Immature natural killer cell (primary cell): Measurements from ENCODE around the gene RPL36AL. TPM values are rescaled to one million over a fixed set of nuclear protein-coding genes. Genes with fewer than 3 reads are reported as not detected.
"Not testable (repeated sequence)": the region's sequence is repeated elsewhere in the genome, so short reads cannot be mapped to it uniquely, and the experiment has no call there.

Source experiments
- DNase-seq, 3 donors: peaks; one replicate each; pipeline ENCODE4 v3.0.0; 2022; ENCODE audit warnings: mixed read lengths in 1 of 3
- H3K27ac Mint-ChIP-seq, 6 donors: one replicate each; pipeline ENCODE4 v1.8.0; 2020; ENCODE audit warnings: mixed read lengths in 6 of 6, mild to moderate bottlenecking in 5 of 6, inconsistent platforms in 4 of 6, moderate library complexity in 3 of 6
- H3K27me3 Mint-ChIP-seq, 3 donors: one replicate each; pipeline ENCODE4 v1.8.0; 2020 to 2021; ENCODE audit warnings: low read depth in 3 of 3, mild to moderate bottlenecking in 3 of 3, mixed read lengths in 3 of 3, moderate library complexity in 3 of 3, inconsistent platforms in 1 of 3
- H3K36me3 Mint-ChIP-seq, 3 donors: one replicate each; pipeline ENCODE4 v1.8.0; 2020; ENCODE audit warnings: mixed read lengths in 3 of 3, inconsistent platforms in 2 of 3, mild to moderate bottlenecking in 2 of 3
- H3K4me1 Mint-ChIP-seq, 2 donors: one replicate each; pipeline ENCODE4 v1.8.0; 2020; ENCODE audit warnings: inconsistent platforms in 2 of 2, mild to moderate bottlenecking in 2 of 2, mixed read lengths in 2 of 2, moderate library complexity in 1 of 2
- H3K4me3 Mint-ChIP-seq, 5 donors: one replicate each; pipeline ENCODE4 v1.8.0; 2020; ENCODE audit warnings: mild to moderate bottlenecking in 5 of 5, mixed read lengths in 5 of 5, inconsistent platforms in 3 of 5, moderate library complexity in 3 of 5
- H3K9me3 Mint-ChIP-seq, 6 donors: one replicate each; pipeline ENCODE4 v1.8.0; 2020; ENCODE audit warnings: mild to moderate bottlenecking in 6 of 6, mixed read lengths in 6 of 6, inconsistent platforms in 4 of 6, moderate library complexity in 3 of 6
- polyA plus RNA-seq, 3 donors: library from polyadenylated mRNA; unstranded; fragments of 300-500 nt; fragmentation: Illumina TruSeq; gene quantifications; one replicate each; pipeline ENCODE4 v1.2.3, GENCODE V29; 2021

RPL36AL gene
- polyA plus RNA-seq, 3 donors from 2014 or later, result 610 to 699 (median 654) TPM

GRCh38 chr14:49607583-49607982 lies 12.8 kb downstream of the RPL36AL start:
- no peaks in the 10 kb centered on the region for H3K9me3 Mint-ChIP-seq
- no peak overlapping the region for H3K27ac Mint-ChIP-seq
- peaks cover 0 to 4% of the 10 kb centered on the region in 2 donors for H3K4me1 Mint-ChIP-seq
- H3K4me3 Mint-ChIP-seq, result no peak overlapping the region
- H3K27me3 Mint-ChIP-seq, result peaks cover 0 to 2% (median 0%) of the 10 kb centered on the region in 3 donors
- DNase-seq, result no peak
- peaks cover 3 to 11% (median 9%) of the 10 kb centered on the region in 3 donors for H3K36me3 Mint-ChIP-seq

- peak; percentile 87 to 91 (median 90) for DNase-seq
- no peaks in the 10 kb centered on the region for H3K36me3 Mint-ChIP-seq
- peak within 1 kb of the TSS; percentile 96 to 99 (median 97) for H3K4me3 Mint-ChIP-seq
- no peaks in the 10 kb centered on the region for H3K9me3 Mint-ChIP-seq
- H3K4me1 Mint-ChIP-seq, result peaks cover 32 to 34% of the 10 kb centered on the region in 2 donors
- H3K27ac Mint-ChIP-seq, result peak within 1 kb of the TSS; percentile 96 to 100 (median 98)
- peaks cover 0 to 14% (median 6%) of the 10 kb centered on the region in 3 donors for H3K27me3 Mint-ChIP-seq
These were observed 21.7 kb downstream of the RPL36AL start, which contains the start of gene LRR1 for GRCh38 chr14:49598485-49599300. Gene LRR1 (plus strand): TSS chr14:49598940. CDS start chr14:49599021, 81 bp downstream.

- Mint-ChIP-seq H3K4me3 (peak overlapping the region; percentile 96 to 99 (median 97)), H3K27me3 (peaks cover 0 to 14% (median 6%) of the 10 kb centered on the region in 3 donors), H3K4me1 (peaks cover 32 to 34% of the 10 kb centered on the region in 2 donors), H3K9me3 (no peaks in the 10 kb centered on the region), H3K36me3 (no peaks in the 10 kb centered on the region), H3K27ac (peak overlapping the region; percentile 96 to 100 (median 98))
- DNase-seq, result no peak
These were observed 22.3 kb downstream of the RPL36AL start for GRCh38 chr14:49598189-49598484.

- H3K4me3 Mint-ChIP-seq, result no peak overlapping the region
- DNase-seq, result no peak
- H3K4me1 Mint-ChIP-seq, result peaks cover 15 to 25% of the 10 kb centered on the region in 2 donors
- peaks cover 0 to 10% (median 10%) of the 10 kb centered on the region in 3 donors for H3K27me3 Mint-ChIP-seq
- no peaks in the 10 kb centered on the region for H3K9me3 Mint-ChIP-seq
- H3K27ac Mint-ChIP-seq, result no peak overlapping the region
- no peaks in the 10 kb centered on the region for H3K36me3 Mint-ChIP-seq
These were observed 25.9 kb downstream of the RPL36AL start for GRCh38 chr14:49594347-49595091.

GRCh38 chr14:49593016-49593415 lies 27.4 kb downstream of the RPL36AL start:
- Mint-ChIP-seq H3K4me3 (no peak overlapping the region), H3K36me3 (no peaks in the 10 kb centered on the region), H3K4me1 (peaks cover 9 to 11% of the 10 kb centered on the region in 2 donors), H3K27ac (no peak overlapping the region), H3K9me3 (no peaks in the 10 kb centered on the region), H3K27me3 (peaks cover 0 to 3% (median under 1%) of the 10 kb centered on the region in 3 donors)
- DNase-seq, result no peak

GRCh38 chr14:49589387-49589786 lies 31.0 kb downstream of the RPL36AL start:
- peaks cover 32 to 34% of the 10 kb centered on the region in 2 donors for H3K4me1 Mint-ChIP-seq
- peaks cover 0 to 3% (median 0%) of the 10 kb centered on the region in 6 donors for H3K9me3 Mint-ChIP-seq
- H3K27ac Mint-ChIP-seq, result no peak overlapping the region
- no peak overlapping the region for H3K4me3 Mint-ChIP-seq
- DNase-seq, result no peak
- H3K36me3 Mint-ChIP-seq, result peaks cover 0 to 4% (median 3%) of the 10 kb centered on the region in 3 donors
- H3K27me3 Mint-ChIP-seq, result peaks cover 13 to 22% (median 21%) of the 10 kb centered on the region in 3 donors

GRCh38 chr14:49586673-49587460 lies 33.6 kb downstream of the RPL36AL start:
- peaks cover 13 to 26% (median 22%) of the 10 kb centered on the region in 3 donors for H3K27me3 Mint-ChIP-seq
- peaks cover 0 to 21% (median 14%) of the 10 kb centered on the region in 3 donors for H3K36me3 Mint-ChIP-seq
- peak in 2 of 3 donors; percentile 74 to 78 for DNase-seq
- peaks cover 55 to 59% of the 10 kb centered on the region in 2 donors for H3K4me1 Mint-ChIP-seq
- H3K27ac Mint-ChIP-seq, result peak overlapping the region; percentile 93 to 99 (median 94)
- peaks cover 0 to 3% (median 0%) of the 10 kb centered on the region in 6 donors for H3K9me3 Mint-ChIP-seq
- H3K4me3 Mint-ChIP-seq, result peak overlapping the region; percentile 90 to 99 (median 93)

GRCh38 chr14:49585803-49586672 lies 34.4 kb downstream of the RPL36AL start, which contains the start of gene RPS29:
Gene RPS29 (minus strand): TSS chr14:49586380. CDS start chr14:49586346, 34 bp downstream.
- peaks cover 62 to 67% of the 10 kb centered on the region in 2 donors for H3K4me1 Mint-ChIP-seq
- peaks cover 0 to 21% (median 14%) of the 10 kb centered on the region in 3 donors for H3K36me3 Mint-ChIP-seq
- H3K27ac Mint-ChIP-seq, result peak within 1 kb of the TSS; percentile 93 to 99 (median 94)

GRCh38 chr14:49584981-49585640 lies 35.3 kb downstream of the RPL36AL start:
- not testable (repeated sequence) for DNase-seq, H3K9me3 Mint-ChIP-seq
- peak overlapping the region; percentile 90 to 99 (median 93) for H3K4me3 Mint-ChIP-seq
- peaks cover 64 to 73% of the 10 kb centered on the region in 2 donors for H3K4me1 Mint-ChIP-seq
- H3K27ac Mint-ChIP-seq, result peak overlapping the region; percentile 93 to 99 (median 94)
- peaks cover 0 to 21% (median 14%) of the 10 kb centered on the region in 3 donors for H3K36me3 Mint-ChIP-seq
- peaks cover 13 to 26% (median 23%) of the 10 kb centered on the region in 3 donors for H3K27me3 Mint-ChIP-seq

More at GRCh38 chr14:49585803-49586672, 34.4 kb downstream of the RPL36AL start, which contains the start of gene RPS29:
- H3K27me3 Mint-ChIP-seq, result peaks cover 13 to 26% (median 23%) of the 10 kb centered on the region in 3 donors
- H3K9me3 Mint-ChIP-seq, result peaks cover 0 to 3% (median 0%) of the 10 kb centered on the region in 6 donors
- peak within 1 kb of the TSS; percentile 90 to 99 (median 93) for H3K4me3 Mint-ChIP-seq
- DNase-seq, result peak; percentile 99 to 100 (median 99)

GRCh38 chr14:49584058-49584457 lies 36.4 kb downstream of the RPL36AL start:
- H3K9me3 Mint-ChIP-seq, result peaks cover 0 to 3% (median 0%) of the 10 kb centered on the region in 6 donors
- peaks cover 0 to 21% (median 14%) of the 10 kb centered on the region in 3 donors for H3K36me3 Mint-ChIP-seq
- DNase-seq, result no peak
- peaks cover 13 to 26% (median 21%) of the 10 kb centered on the region in 3 donors for H3K27me3 Mint-ChIP-seq
- H3K4me1 Mint-ChIP-seq, result peaks cover 67 to 84% of the 10 kb centered on the region in 2 donors
- peak overlapping the region; percentile 90 to 99 (median 93) for H3K4me3 Mint-ChIP-seq
- H3K27ac Mint-ChIP-seq, result peak overlapping the region; percentile 74 to 99 (median 93)

GRCh38 chr14:49583629-49584028 lies 36.8 kb downstream of the RPL36AL start:
- Mint-ChIP-seq H3K27ac (peak overlapping the region; percentile 65 to 99 (median 84)), H3K4me3 (peak overlapping the region; percentile 52 to 99 (median 93)), H3K36me3 (peaks cover 0 to 21% (median 14%) of the 10 kb centered on the region in 3 donors), H3K9me3 (peaks cover 0 to 3% (median 0%) of the 10 kb centered on the region in 6 donors), H3K4me1 (peaks cover 67 to 88% of the 10 kb centered on the region in 2 donors), H3K27me3 (peaks cover 13 to 26% (median 21%) of the 10 kb centered on the region in 3 donors)
- no peak for DNase-seq
